Measurements from ENCODE around the gene NOP53.
A peak's percentile ranks its signal among the peaks of the same experiment; 100 is the strongest.
"Not testable (repeated sequence)": the region's sequence is repeated elsewhere in the genome, so short reads cannot be mapped to it uniquely, and the experiment has no call there.

The NOP53 gene

GRCh38 chr19:47718415-47719046 is 26.8 kb upstream of the NOP53 start:
- not testable (repeated sequence) for DNase-seq (ENCODE audit: low read depth in 3 of 3)

GRCh38 chr19:47719047-47719859 is 26.1 kb upstream of the NOP53 start:
- DNase-seq (ENCODE audit: low read depth in 3 of 3): no peak

GRCh38 chr19:47720669-47721422 is 24.5 kb upstream of the NOP53 start:
- no peak for DNase-seq (ENCODE audit: low read depth in 3 of 3)

GRCh38 chr19:47723581-47723940 is 21.8 kb upstream of the NOP53 start:
- no peak for DNase-seq (ENCODE audit: low read depth in 3 of 3)

GRCh38 chr19:47725759-47726401 is 19.5 kb upstream of the NOP53 start:
- DNase-seq (ENCODE audit: low read depth in 3 of 3): no peak

- no peak for DNase-seq (ENCODE audit: low read depth in 3 of 3)
These were observed 18.9 kb upstream of the NOP53 start for GRCh38 chr19:47726467-47726866.

GRCh38 chr19:47728295-47728694 is 17.1 kb upstream of the NOP53 start:
- DNase-seq (ENCODE audit: low read depth in 3 of 3): not testable (repeated sequence)

GRCh38 chr19:47729468-47729798 is 15.9 kb upstream of the NOP53 start:
- no peak for DNase-seq (ENCODE audit: low read depth in 3 of 3)

- peak; percentile 37 to 70 (median 55) for DNase-seq (ENCODE audit: low read depth in 3 of 3)
These were observed 15.4 kb upstream of the NOP53 start for GRCh38 chr19:47729799-47730520.

GRCh38 chr19:47730521-47730889 is 14.8 kb upstream of the NOP53 start:
- no peak for DNase-seq (ENCODE audit: low read depth in 3 of 3)

GRCh38 chr19:47730910-47731309 is 14.4 kb upstream of the NOP53 start:
- no peak for DNase-seq (ENCODE audit: low read depth in 3 of 3)

GRCh38 chr19:47735131-47735530 is 10.2 kb upstream of the NOP53 start:
- no peak for DNase-seq (ENCODE audit: low read depth in 3 of 3)

- DNase-seq (ENCODE audit: low read depth in 3 of 3): no peak
These were observed 4.4 kb upstream of the NOP53 start for GRCh38 chr19:47740866-47741519.

GRCh38 chr19:47741544-47742140 is 3.7 kb upstream of the NOP53 start:
- no peak for DNase-seq (ENCODE audit: low read depth in 3 of 3)

GRCh38 chr19:47742634-47743033 is 2.7 kb upstream of the NOP53 start:
- DNase-seq (ENCODE audit: low read depth in 3 of 3): no peak

GRCh38 chr19:47746129-47746528 is 783 bp downstream of the NOP53 start:
- DNase-seq (ENCODE audit: low read depth in 3 of 3): not testable (repeated sequence)

- no peak for DNase-seq (ENCODE audit: low read depth in 3 of 3)
These were observed 4.0 kb downstream of the NOP53 start for GRCh38 chr19:47749326-47749725.

- DNase-seq (ENCODE audit: low read depth in 3 of 3): no peak
These were observed 5.4 kb downstream of the NOP53 start for GRCh38 chr19:47750752-47751151.

- no peak for DNase-seq (ENCODE audit: low read depth in 3 of 3)
These were observed 7.3 kb downstream of the NOP53 start for GRCh38 chr19:47752440-47753211.

Data from stimulated activated CD4-positive, alpha-beta T cell treated with anti-CD3 and anti-CD28 coated beads, TNF-alpha, amount 100 ng/mL, for 48 hours (primary cell).